GM12872 (cell line): ENCODE results near the gene ATE1.

Experiments used
- TF ChIP-seq, protein P1 (sequence below): IDR thresholded peaks from 3 replicates; pipeline ENCODE4 v1.5.1; 2011; ENCODE audit warnings: low read depth, mild to moderate bottlenecking, low read length, moderate library complexity; ENCODE audit not compliant: insufficient read depth

Gene ATE1

GRCh38 chr10:121833387-121833786 is 94.4 kb downstream of the ATE1 start:
- TF ChIP-seq, protein P1, sequence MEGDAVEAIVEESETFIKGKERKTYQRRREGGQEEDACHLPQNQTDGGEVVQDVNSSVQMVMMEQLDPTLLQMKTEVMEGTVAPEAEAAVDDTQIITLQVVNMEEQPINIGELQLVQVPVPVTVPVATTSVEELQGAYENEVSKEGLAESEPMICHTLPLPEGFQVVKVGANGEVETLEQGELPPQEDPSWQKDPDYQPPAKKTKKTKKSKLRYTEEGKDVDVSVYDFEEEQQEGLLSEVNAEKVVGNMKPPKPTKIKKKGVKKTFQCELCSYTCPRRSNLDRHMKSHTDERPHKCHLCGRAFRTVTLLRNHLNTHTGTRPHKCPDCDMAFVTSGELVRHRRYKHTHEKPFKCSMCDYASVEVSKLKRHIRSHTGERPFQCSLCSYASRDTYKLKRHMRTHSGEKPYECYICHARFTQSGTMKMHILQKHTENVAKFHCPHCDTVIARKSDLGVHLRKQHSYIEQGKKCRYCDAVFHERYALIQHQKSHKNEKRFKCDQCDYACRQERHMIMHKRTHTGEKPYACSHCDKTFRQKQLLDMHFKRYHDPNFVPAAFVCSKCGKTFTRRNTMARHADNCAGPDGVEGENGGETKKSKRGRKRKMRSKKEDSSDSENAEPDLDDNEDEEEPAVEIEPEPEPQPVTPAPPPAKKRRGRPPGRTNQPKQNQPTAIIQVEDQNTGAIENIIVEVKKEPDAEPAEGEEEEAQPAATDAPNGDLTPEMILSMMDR: no peak

DNA sequence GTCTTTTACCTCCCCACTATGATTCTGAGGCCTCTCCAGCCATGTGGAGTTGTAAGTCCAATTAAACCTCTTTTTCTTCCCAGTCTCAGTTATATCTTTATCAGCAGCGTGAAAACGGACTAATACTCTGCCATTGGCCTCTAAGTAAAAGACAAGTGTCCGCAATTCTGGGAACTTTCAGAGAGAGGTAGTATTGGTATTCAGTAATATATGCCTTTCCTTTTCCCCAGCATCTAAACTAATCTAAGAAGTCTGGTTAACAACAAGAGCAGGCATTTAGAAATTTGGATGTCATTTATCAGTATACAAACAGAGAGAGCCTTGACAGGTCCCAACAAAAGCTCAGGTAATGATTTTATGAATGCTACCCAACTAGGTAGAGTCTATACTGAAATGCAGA is 95.2 kb downstream of the ATE1 start:
- TF ChIP-seq, protein P1: no peak

- TF ChIP-seq, protein P1: no peak
Observed at GRCh38 chr10:121831777-121832176, 96.1 kb downstream of the ATE1 start.

DNA sequence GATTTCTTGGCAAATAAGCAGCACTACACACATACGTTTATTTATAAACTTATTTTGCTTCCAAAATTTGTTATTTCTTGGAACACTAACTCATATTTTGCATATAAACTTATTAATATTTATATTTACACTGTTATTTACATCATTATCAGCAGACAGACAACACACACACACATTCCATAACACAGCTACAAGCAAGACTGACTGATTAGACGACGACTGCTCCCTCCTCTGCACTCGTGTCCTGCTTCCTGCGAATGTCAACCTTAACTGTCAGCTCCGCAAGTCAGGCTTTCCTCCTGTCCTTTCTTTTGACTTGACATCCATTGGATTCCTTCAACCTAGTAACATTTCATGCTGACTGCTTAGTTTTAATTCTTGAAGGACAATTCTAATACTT is 96.6 kb downstream of the ATE1 start:
- TF ChIP-seq, protein P1: no peak

DNA sequence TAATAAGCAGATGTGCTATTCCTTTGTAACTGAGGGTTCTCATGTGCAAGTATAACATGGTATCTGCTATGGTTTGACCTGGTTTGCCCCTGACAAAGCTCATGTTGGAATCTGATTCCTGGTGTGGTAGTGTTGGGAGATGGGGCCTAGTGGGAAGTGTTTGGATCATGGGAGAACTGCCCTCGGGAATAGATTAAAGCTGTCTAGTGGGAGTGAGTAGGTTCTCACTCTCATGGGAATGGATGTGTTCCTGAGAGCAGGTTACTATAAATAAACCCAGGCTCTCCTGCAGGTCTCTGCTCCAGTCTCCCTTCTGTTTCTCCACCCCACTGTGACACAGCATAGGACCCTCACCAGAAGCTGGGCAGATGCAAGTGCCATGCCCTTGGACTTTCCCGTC is 97.7 kb downstream of the ATE1 start:
- TF ChIP-seq, protein P1: no peak

- TF ChIP-seq, protein P1: no peak
Observed at GRCh38 chr10:121828045-121828444, 99.8 kb downstream of the ATE1 start.

GRCh38 chr10:121823993-121824463 is 103.8 kb downstream of the ATE1 start:
- TF ChIP-seq, protein P1: peak; percentile 74
